Endodermal cell (in vitro differentiated cells): ENCODE data around the gene TUBA4B. TPM values are rescaled to one million over a fixed set of nuclear protein-coding genes. Genes with fewer than 3 reads are reported as not detected.
A peak's percentile ranks its signal among the peaks of the same experiment; 100 is the strongest.

Experiments
- DNase-seq: peaks from one replicate; pipeline ENCODE4 v3.0.0-alpha.2; 2017
- H3K27ac ChIP-seq: 2 replicates; pipeline ENCODE4 v1.5.1; 2013; ENCODE audit warnings: mild to moderate bottlenecking, low read depth, low read length, moderate library complexity
- H3K27me3 ChIP-seq: 2 replicates; pipeline ENCODE4 v1.6.1; 2013; ENCODE audit warnings: mild to moderate bottlenecking, low read length, moderate library complexity; ENCODE audit not compliant: insufficient read depth, control insufficient read depth, poor library complexity, severe bottlenecking
- H3K36me3 ChIP-seq: 2 replicates; pipeline ENCODE4 v1.7.0; 2013; ENCODE audit warnings: mild to moderate bottlenecking, low read length, moderate library complexity; ENCODE audit not compliant: control insufficient read depth, insufficient read depth
- H3K4me1 ChIP-seq: one replicate; pipeline ENCODE4 v1.7.0; 2013; ENCODE audit warnings: low read length; ENCODE audit not compliant: control insufficient read depth, insufficient read depth
- H3K4me3 ChIP-seq: 2 replicates; pipeline ENCODE4 v1.5.1; 2013; ENCODE audit warnings: mild to moderate bottlenecking, low read length, moderate library complexity
- H3K9ac ChIP-seq: 2 replicates; pipeline ENCODE4 v1.6.1; 2013; ENCODE audit warnings: mild to moderate bottlenecking, low read length, moderate library complexity; ENCODE audit not compliant: poor library complexity, severe bottlenecking; ENCODE audit errors: extremely low read depth
- H3K9me3 ChIP-seq: 2 replicates; pipeline ENCODE4 v1.6.1; 2013; ENCODE audit warnings: mild to moderate bottlenecking, low read length, moderate library complexity; ENCODE audit not compliant: control insufficient read depth
- H3K27ac Mint-ChIP-seq: 2 replicates; pipeline ENCODE4 v1.8.0; 2020; ENCODE audit warnings: mixed read lengths
- H3K27me3 Mint-ChIP-seq: 2 replicates; pipeline ENCODE4 v1.8.0; 2021; ENCODE audit warnings: mild to moderate bottlenecking, mixed read lengths; ENCODE audit not compliant: insufficient read depth
- H3K36me3 Mint-ChIP-seq: 2 replicates; pipeline ENCODE4 v1.8.0; 2020; ENCODE audit warnings: low read depth, mixed read lengths
- H3K4me1 Mint-ChIP-seq: 2 replicates; pipeline ENCODE4 v1.8.0; 2020; ENCODE audit warnings: mixed read lengths
- H3K4me3 Mint-ChIP-seq: 2 replicates; pipeline ENCODE4 v1.8.0; 2020; ENCODE audit warnings: mild to moderate bottlenecking, moderate library complexity, mixed read lengths
- H3K9me3 Mint-ChIP-seq: 2 replicates; pipeline ENCODE4 v1.8.0; 2020; ENCODE audit warnings: mild to moderate bottlenecking, mixed read lengths
- CTCF ChIP-seq: fragments of 200-600 bp; sonication (generic); conservative IDR thresholded peaks from 2 replicates; pipeline ENCODE4 v1.5.0; 2021; ENCODE audit warnings: antibody characterized with exemption, mild to moderate bottlenecking
- WGBS, 2 experiments: methylation state at CpG; one replicate each; pipeline versions ENCODE4 v1.1.5 to v1.1.7; 2013; ENCODE audit warnings: missing lambda C conversion rate in 2 of 2, mixed read lengths in 1 of 2; ENCODE audit not compliant: insufficient coverage in 1 of 2, insufficient read length in 1 of 2; 5-methylcytosine and 5-hydroxymethylcytosine counted together
- total RNA-seq, 2 donors: library from RNA; stranded (reverse); fragmentation: NEBNext Ultra II Directional in 1 of 2; extraction: Animal tissue kit (Norgen Biotek cat#: 25700) in 1 of 2; gene quantifications; 2 replicates in 1 of 2; 3 replicates in 1 of 2; pipeline ENCODE4 v1.2.1, GENCODE V29; 2021

The TUBA4B gene
- total RNA-seq, 2 donors from 2014 or later, result not detected

GRCh38 chr2:219250049-219250781, 2.8 kb upstream of the TUBA4B start:
- WGBS, 2 experiments, result 93 to 95% methylated on average over 18 to 22 of the region's 22 CpGs
- Histone ChIP-seq H3K4me3 (no peak overlapping the region), H3K36me3 (peaks cover 14% of the 10 kb centered on the region), H3K27ac (no peak overlapping the region), H3K9me3 (no peaks in the 10 kb centered on the region), H3K9ac (no peak overlapping the region), H3K27me3 (peaks cover 38% of the 10 kb centered on the region), H3K4me1 (peaks cover 21% of the 10 kb centered on the region)
- peaks cover 5% of the 10 kb centered on the region for H3K36me3 Mint-ChIP-seq
- TF ChIP-seq CTCF, result no peak
- no peaks in the 10 kb centered on the region for H3K9me3 Mint-ChIP-seq
- H3K27me3 Mint-ChIP-seq, result peaks cover 41% of the 10 kb centered on the region
- peaks cover 26% of the 10 kb centered on the region for H3K4me1 Mint-ChIP-seq
- peak overlapping the region; percentile 93 for H3K27ac Mint-ChIP-seq
- no peak overlapping the region for H3K4me3 Mint-ChIP-seq
- no peak for DNase-seq

- peaks cover 17% of the 10 kb centered on the region for H3K4me1 ChIP-seq
- no peak overlapping the region for H3K4me3 ChIP-seq
- no peak for TF ChIP-seq CTCF
- H3K9me3 ChIP-seq, result no peaks in the 10 kb centered on the region
- peaks cover 53% of the 10 kb centered on the region for H3K27me3 ChIP-seq
- H3K4me3 Mint-ChIP-seq, result no peak overlapping the region
- H3K36me3 ChIP-seq, result peaks cover 14% of the 10 kb centered on the region
- H3K4me1 Mint-ChIP-seq, result peaks cover 26% of the 10 kb centered on the region
- H3K9me3 Mint-ChIP-seq, result no peaks in the 10 kb centered on the region
- no peak for DNase-seq
- no peak overlapping the region for H3K27ac ChIP-seq
- no peak overlapping the region for H3K27ac Mint-ChIP-seq
- WGBS, 2 experiments, result 88 to 94% methylated on average over 5 to 6 of the region's 6 CpGs
- peaks cover 5% of the 10 kb centered on the region for H3K36me3 Mint-ChIP-seq
- peaks cover 56% of the 10 kb centered on the region for H3K27me3 Mint-ChIP-seq
- no peak overlapping the region for H3K9ac ChIP-seq
Observed at GRCh38 chr2:219251656-219252055, 1.4 kb upstream of the TUBA4B start.

- Histone ChIP-seq H3K9ac (no peak overlapping the region), H3K9me3 (no peaks in the 10 kb centered on the region), H3K27ac (no peak overlapping the region), H3K4me1 (peaks cover 17% of the 10 kb centered on the region), H3K36me3 (peaks cover 10% of the 10 kb centered on the region), H3K4me3 (no peak overlapping the region), H3K27me3 (peaks cover 57% of the 10 kb centered on the region)
- Mint-ChIP-seq H3K27me3 (peaks cover 60% of the 10 kb centered on the region), H3K36me3 (peaks cover 5% of the 10 kb centered on the region), H3K4me1 (peaks cover 26% of the 10 kb centered on the region), H3K9me3 (no peaks in the 10 kb centered on the region), H3K27ac (no peak overlapping the region), H3K4me3 (peak overlapping the region; percentile 51)
- no peak for TF ChIP-seq CTCF
- WGBS, 2 experiments, result 67 to 71% methylated on average over 2 to 5 of the region's 5 CpGs
- DNase-seq, result no peak
Observed at GRCh38 chr2:219252084-219252483, 959 bp upstream of the TUBA4B start.
